NCI-H460 (cell line): Measurements from ENCODE around the gene WSCD2. TPM values are rescaled to one million over a fixed set of nuclear protein-coding genes. Genes with fewer than 3 reads are reported as not detected.

Source experiments
- DNase-seq: peaks from one replicate; pipeline ENCODE4 v3.0.0-alpha.2; 2016; ENCODE audit warnings: low read depth; ENCODE audit errors: extremely low read depth
- total RNA-seq: library from RNA; depleted of rRNA; stranded (reverse); fragments of >200 nt; shearing (Covaris generic); gene quantifications from 2 replicates; pipeline ENCODE4 v1.2.3, GENCODE V29; 2014; rRNA removed

The WSCD2 gene
- total RNA-seq, 1 experiment from 2014 or later = not detected

DNA sequence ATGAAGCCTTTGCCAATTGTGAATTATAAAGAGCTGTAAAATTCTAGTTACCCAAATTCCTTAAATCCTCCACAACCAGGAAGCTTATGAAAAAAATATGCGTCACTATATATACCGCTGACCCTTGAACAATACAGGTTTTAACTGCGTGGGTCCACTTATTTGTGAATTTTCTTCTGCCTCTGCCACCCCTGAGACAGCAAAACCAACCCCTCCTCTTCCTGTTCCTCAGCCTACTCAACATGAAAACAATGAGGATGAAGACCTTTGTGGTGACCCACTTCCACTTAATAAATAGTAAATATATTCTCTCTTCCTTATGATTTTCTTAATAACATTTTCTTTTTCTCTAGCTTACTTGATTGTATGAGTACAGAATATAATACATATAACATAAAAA lies 167.9 kb downstream of the WSCD2 start:
- no peak for DNase-seq

DNA sequence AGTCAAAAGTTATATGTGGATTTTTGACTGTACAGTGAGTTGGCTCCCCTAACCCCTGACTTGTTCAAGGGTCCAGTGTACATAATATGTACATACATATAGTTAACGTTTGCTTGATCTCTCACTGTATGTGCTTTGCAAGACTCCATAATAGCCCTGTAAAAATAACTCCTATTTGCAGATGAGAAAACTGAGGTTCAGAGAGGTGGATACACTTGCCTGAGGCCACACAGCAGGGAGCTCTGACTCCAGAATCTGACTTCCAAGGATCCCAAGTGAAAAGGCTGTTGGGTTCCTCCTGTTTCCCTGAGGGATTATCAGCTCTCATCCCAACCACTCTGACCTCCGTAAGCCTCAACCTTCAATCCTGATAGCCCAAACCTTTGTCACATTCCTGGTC lies 168.3 kb downstream of the WSCD2 start:
- no peak for DNase-seq

DNA sequence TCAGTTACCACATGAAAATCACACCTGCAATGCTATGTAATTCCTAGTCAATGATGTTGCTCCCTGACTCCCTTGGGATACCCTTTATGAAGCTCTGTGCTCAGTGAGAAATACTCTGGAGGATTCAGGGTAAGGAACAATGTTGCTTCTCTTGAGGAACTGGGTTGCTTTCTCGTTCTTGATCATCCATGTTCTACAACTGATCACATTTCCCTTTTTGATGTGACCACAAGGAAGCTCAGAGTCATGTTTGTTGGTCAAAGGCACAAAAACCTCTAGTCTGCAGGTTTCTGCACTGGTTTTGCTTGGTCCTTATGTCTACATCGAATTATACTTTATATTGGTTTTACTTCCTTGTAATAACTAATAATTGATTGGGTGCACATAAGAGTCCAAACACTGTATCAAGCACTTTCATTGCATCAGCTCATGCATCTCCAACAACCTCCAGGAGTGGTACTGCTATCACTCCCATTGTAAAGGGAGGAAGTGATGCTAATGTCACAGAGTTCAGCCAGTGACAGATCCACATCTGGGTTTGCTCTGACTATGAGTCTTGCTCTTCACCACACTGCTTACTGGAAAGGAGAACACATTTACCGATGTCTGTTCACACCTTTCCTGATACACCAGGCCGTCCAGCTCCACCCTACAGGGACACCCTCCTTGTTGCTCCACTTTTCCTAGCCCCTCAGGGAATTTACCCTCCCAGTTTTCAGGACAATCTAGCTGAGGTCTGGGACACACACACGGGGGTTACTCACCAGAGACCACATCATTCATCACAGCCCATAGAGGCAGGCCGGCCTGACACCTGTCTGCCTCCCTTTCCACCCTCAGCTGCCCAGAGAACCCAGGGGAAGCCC lies 169.0 kb downstream of the WSCD2 start:
- no peak for DNase-seq

DNA sequence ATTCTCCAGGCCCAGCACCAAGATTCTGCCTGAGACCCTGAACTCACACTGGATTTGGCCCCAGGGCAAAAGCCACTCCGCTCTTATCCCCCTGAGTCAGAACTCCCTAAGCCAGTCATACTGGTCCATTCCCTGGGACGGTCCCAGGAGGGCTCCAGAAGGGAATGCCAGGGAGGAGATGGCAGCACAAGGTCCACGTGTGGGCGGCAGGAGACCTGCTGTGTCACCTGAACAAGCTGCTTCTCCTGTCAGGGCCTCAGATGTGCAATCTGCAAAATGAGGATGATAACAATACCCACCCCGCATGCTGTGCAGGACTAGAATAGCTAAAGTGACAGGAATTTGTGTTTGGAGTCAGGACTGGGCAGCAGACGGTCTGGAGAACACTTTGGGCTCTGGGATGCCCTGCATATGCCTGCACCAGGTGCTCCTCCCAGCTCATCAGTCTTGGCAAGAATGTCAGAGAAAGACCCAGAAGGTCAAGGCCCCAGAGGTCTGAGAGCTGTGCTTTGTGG lies 169.7 kb downstream of the WSCD2 start:
- DNase-seq = no peak

DNA sequence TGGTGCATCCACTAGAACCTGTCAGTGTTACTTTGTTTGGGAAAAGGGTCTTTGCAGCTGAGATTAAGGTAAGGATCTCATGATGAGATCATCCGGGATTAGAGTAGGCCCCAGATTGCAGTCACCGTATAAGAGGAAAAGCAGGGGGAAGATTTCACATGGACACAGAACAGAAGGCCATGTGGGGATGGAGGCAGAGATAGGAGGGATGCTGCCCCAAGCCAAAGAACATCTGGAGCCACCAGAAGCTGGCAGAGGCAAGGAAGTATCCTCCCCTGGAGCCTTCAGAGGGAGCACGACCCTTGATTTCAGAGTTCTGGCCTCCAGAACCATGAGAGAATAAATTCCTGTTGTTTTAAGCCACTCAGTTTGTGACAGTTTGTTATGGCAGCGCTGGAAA lies 170.4 kb downstream of the WSCD2 start:
- no peak for DNase-seq

Other genes with a start within 250 kb of the WSCD2 start
- gene CMKLR1, start 210.0 kb downstream of the WSCD2 start, total RNA-seq = not detected in 2 replicates